Measurements from ENCODE around the gene BRD4.
A peak's percentile ranks its signal among the peaks of the same experiment; 100 is the strongest.

The BRD4 gene

DNA sequence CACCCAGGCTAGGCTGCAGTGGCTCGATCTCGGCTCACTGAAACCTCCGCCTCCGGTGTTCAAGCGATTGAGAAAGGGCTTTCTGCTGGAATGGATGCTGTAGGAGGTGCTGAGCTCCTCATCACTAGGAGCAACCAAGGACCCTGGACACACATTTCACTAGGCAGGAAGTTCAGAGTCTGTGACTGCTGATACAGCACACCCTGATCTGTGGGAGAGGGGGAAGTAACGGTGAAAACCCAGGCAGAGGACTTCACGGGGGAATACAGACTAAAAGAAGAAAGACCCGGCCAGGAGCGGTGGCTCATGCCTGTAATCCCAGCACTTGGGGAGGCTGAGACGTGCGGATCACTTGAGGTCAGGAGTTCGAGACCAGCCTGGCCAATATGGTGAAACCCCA lies 119.6 kb downstream of the BRD4 start:
- no peaks in the 10 kb centered on the region for H3K4me1 ChIP-seq (ENCODE audit: control insufficient read depth, insufficient read depth, low read length)
- H3K9ac ChIP-seq (ENCODE audit: low read length) = no peak overlapping the region
- H3K36me3 ChIP-seq (ENCODE audit: control insufficient read depth, insufficient read depth, low read length) = no peaks in the 10 kb centered on the region
- H3K27me3 ChIP-seq (ENCODE audit: control insufficient read depth, insufficient read depth, low read length) = no peaks in the 10 kb centered on the region
- H3K27ac ChIP-seq (ENCODE audit: low read depth, low read length) = no peak overlapping the region
- no peak overlapping the region for H3K4me3 ChIP-seq (ENCODE audit: low read depth, low read length)
- H3K9me3 ChIP-seq (ENCODE audit: control insufficient read depth, insufficient read depth, low read depth, low read length) = no peaks in the 10 kb centered on the region

DNA sequence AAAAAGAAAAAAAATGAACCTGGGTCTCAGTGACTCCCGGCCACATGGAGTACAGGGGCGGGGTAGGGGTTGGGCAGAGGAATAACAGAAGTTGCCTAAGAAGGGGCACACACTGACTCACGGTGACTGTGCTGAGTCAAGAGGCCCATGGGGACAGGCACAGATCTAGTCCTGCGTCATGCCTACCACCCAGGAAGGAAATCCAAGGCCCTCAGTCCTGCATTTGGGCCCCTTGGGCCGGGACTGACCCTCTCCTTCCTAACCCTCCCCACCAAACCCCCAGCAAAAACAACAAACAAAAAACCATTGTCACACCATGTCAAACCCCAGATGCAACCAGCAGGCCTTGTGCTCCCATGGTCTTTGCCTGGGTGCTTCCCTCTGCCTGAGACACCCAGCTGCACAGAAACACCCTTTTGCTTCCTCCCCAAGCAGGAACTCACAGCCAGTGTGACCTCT lies 122.0 kb downstream of the BRD4 start:
- no peak overlapping the region for H3K27ac ChIP-seq (ENCODE audit: low read depth, low read length)
- no peaks in the 10 kb centered on the region for H3K27me3 ChIP-seq (ENCODE audit: control insufficient read depth, insufficient read depth, low read length)
- H3K9me3 ChIP-seq (ENCODE audit: control insufficient read depth, insufficient read depth, low read depth, low read length) = no peaks in the 10 kb centered on the region
- no peaks in the 10 kb centered on the region for H3K4me1 ChIP-seq (ENCODE audit: control insufficient read depth, insufficient read depth, low read length)
- no peaks in the 10 kb centered on the region for H3K36me3 ChIP-seq (ENCODE audit: control insufficient read depth, insufficient read depth, low read length)
- H3K9ac ChIP-seq (ENCODE audit: low read length) = no peak overlapping the region
- no peak overlapping the region for H3K4me3 ChIP-seq (ENCODE audit: low read depth, low read length)

DNA sequence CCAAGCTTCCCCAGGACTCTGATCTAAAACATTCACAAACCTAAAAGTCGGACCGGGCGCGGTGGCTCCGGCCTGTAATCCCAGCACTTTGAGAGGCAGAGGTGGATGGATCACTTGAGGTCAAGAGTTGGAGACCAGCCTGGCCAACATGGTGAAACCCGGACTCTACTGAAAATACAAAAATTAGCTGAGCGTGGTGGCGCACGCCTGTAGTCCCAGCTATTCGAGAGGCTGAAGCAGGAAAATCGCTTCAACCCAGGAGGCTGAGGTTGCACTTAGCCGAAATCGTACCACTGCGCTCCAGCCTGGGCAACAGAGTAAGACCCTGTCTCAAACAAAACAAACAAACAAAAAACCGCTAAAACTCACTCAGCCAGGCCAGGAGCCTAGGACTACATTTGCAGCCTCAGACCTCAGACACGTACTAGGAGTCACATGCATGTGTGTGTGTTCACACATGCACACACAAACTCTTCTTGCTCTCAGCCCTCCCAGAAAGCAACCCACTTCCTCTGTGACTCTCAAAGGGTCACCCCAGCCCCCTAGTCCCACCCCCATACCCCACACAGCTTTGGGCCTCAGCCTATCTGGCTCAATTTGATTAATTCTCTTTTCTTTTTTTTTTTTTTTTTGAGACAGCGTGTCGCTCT lies 130.8 kb downstream of the BRD4 start:
- Histone ChIP-seq H3K4me1 (ENCODE audit: control insufficient read depth, insufficient read depth, low read length) (peaks cover 7% of the 10 kb centered on the region; the same call in 1 of the 2 replicates), H3K9ac (ENCODE audit: low read length) (no peak overlapping the region), H3K27ac (ENCODE audit: low read depth, low read length) (no peak overlapping the region), H3K36me3 (ENCODE audit: control insufficient read depth, insufficient read depth, low read length) (peaks cover 17% of the 10 kb centered on the region), H3K9me3 (ENCODE audit: control insufficient read depth, insufficient read depth, low read depth, low read length) (no peaks in the 10 kb centered on the region), H3K4me3 (ENCODE audit: low read depth, low read length) (peak overlapping the region; percentile 49), H3K27me3 (ENCODE audit: control insufficient read depth, insufficient read depth, low read length) (no peaks in the 10 kb centered on the region)

DNA sequence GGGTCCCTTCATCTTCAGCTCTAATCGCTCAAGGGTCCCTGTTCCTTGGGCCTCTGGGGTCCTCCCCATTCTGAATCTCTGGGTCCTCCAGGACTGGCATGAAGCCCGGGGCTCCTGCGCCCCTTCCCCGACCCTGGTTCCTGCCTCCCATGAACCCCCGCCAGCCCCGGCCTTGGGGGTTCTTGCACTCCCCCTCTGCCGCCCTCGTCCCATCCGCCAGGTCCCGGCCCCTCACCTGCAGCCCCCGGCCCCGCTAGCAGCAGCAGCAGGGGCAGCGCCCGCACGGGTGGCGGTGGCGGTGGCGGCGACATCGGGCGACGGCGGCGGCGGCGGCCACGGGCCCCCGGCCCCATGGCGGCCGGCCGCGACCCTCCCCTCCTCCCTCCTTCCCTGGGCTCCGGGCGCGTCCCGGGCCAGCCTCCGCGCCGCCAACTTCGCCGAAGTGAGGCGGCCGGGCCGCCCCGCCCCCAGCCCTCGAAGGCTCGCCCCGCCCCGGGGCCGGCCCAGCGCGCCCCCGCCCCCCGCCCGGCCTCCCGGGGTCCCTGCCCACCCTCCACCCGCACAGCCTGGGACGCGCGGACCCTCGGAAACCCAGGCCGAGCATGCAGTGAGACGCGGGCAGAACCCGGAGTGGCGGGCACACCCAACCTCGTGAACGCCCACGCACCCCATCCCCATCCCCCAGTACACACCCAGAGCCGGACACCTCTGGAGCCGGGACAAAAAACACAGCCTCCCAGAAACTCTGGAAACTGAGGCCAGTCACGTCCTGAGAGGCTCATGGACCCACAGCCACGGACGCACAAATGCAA lies 131.6 kb downstream of the BRD4 start, which contains the start of gene NOTCH3:
NOTCH3 (minus strand) TSS at position 443 of the 812 bp plus-strand sequence; CDS start at position 353, 90 bp downstream.
- peaks cover 19% of the 10 kb centered on the region for H3K36me3 ChIP-seq (ENCODE audit: control insufficient read depth, insufficient read depth, low read length)
- peaks cover 7% of the 10 kb centered on the region; the same call in 1 of the 2 replicates for H3K4me1 ChIP-seq (ENCODE audit: control insufficient read depth, insufficient read depth, low read length)
- peak within 1 kb of the TSS; percentile 87 for H3K27ac ChIP-seq (ENCODE audit: low read depth, low read length)
- peak within 1 kb of the TSS; percentile 97 for H3K4me3 ChIP-seq (ENCODE audit: low read depth, low read length)
- H3K27me3 ChIP-seq (ENCODE audit: control insufficient read depth, insufficient read depth, low read length) = no peaks in the 10 kb centered on the region
- H3K9me3 ChIP-seq (ENCODE audit: control insufficient read depth, insufficient read depth, low read depth, low read length) = no peaks in the 10 kb centered on the region
- peak within 1 kb of the TSS; percentile 80 for H3K9ac ChIP-seq (ENCODE audit: low read length)

DNA sequence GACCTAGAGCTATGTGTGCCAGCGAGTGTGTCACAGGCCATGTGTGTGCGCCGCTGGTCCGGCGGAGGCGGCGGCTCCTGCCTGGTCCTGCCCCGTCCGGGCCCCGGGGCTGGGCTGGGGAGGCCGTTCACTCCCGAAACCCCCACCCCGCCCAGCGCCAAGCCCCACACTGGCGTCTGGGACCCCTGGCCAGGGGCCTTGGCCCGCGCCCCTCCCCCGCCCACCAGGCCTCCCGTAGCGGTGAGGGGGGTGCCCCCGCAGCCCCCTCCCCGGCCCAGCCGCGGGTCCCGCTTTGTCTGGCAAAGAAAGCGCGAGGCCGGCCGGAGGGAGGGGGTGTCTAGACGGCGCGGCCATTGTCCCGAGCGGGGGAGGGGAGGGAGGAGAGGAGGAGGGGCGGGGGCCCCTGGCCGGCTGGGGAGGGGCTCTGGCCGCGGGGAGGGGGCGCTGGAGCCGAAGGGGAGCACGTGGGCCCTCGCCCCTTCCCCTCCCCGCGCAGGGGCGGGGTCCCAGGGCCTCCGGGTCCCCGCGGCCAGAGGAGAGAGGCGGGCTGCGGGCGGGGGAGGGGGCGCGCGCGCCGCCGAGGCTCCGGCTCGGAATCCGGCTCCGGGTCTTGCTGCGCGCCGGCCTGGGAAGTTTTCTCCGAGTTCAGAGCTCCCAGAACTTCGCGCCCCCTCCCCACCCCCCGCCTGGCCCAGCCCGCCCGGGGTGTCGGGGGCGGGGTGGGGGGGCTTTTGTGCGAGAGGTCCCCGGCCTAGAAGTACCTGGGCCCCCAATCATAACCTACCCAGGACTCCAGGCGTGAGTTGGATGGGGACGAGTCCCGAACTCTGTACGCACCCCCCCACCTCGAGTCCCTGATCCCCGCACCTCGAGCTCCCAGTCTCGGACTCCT lies 132.4 kb downstream of the BRD4 start:
- Histone ChIP-seq H3K27ac (ENCODE audit: low read depth, low read length) (peak overlapping the region; percentile 87), H3K4me1 (ENCODE audit: control insufficient read depth, insufficient read depth, low read length) (peaks cover 10% of the 10 kb centered on the region), H3K4me3 (ENCODE audit: low read depth, low read length) (peak overlapping the region; percentile 97), H3K36me3 (ENCODE audit: control insufficient read depth, insufficient read depth, low read length) (peaks cover 19% of the 10 kb centered on the region), H3K27me3 (ENCODE audit: control insufficient read depth, insufficient read depth, low read length) (no peaks in the 10 kb centered on the region), H3K9ac (ENCODE audit: low read length) (peak overlapping the region; percentile 80), H3K9me3 (ENCODE audit: control insufficient read depth, insufficient read depth, low read depth, low read length) (no peaks in the 10 kb centered on the region)

DNA sequence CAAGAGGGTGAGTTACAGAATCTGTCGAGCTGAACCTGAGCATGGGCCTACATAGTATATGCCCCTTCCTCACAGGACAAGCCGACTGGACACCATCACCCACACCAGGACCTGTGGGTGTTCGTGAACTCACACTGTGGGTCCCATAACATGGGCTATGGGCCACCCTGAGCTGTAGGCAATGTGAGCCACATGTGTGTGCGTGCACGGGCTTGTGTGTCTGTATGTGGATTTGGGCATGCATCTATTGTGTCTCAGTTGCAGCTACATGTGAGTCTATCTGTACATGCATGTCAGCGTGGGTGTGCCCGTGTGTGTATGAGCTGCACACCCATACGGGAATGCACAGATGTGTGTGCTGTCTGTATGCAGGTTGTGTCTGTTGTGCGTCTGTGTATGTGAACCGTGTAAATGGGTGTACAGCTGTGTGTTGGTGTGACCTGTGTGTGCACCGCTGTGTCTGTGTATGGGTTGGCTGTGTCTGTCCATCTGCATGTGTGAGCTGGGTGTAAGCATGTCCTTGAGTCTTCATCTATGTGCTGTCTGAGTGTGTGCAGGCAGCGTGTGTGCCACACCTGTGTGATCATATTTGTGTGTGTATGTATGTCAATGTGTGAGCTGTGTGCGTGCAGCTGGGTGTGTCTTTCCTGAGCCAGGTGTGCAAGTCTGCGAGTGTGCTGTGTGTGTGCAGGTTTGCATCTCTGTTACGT lies 133.2 kb downstream of the BRD4 start:
- H3K27ac ChIP-seq (ENCODE audit: low read depth, low read length) = no peak overlapping the region
- H3K36me3 ChIP-seq (ENCODE audit: control insufficient read depth, insufficient read depth, low read length) = peaks cover 19% of the 10 kb centered on the region
- no peaks in the 10 kb centered on the region for H3K27me3 ChIP-seq (ENCODE audit: control insufficient read depth, insufficient read depth, low read length)
- H3K4me1 ChIP-seq (ENCODE audit: control insufficient read depth, insufficient read depth, low read length) = peaks cover 11% of the 10 kb centered on the region
- peak overlapping the region; percentile 45 for H3K9ac ChIP-seq (ENCODE audit: low read length)
- H3K9me3 ChIP-seq (ENCODE audit: control insufficient read depth, insufficient read depth, low read depth, low read length) = no peaks in the 10 kb centered on the region
- peak overlapping the region; percentile 97 for H3K4me3 ChIP-seq (ENCODE audit: low read depth, low read length)

DNA sequence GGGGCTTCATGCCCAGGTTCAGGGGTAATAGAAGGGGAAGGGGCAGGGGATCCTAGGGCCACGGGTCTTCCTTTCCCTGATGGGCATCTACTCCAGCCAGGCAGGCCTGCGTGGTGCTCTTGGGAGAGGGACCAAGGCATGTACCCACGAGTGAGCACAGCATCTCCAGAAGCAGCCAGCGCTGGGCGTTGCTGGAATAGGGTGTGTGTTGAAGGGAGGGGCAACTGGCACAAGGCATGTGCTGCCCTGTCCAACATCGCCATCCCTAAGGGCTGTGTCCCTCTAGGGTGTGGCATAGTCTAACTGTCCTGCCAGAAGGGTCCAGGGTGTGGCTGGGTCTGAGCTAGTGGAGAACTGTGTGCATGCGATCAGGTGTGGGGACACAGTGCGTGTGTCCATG lies 134.4 kb downstream of the BRD4 start:
- no peak overlapping the region for H3K9ac ChIP-seq (ENCODE audit: low read length)

DNA sequence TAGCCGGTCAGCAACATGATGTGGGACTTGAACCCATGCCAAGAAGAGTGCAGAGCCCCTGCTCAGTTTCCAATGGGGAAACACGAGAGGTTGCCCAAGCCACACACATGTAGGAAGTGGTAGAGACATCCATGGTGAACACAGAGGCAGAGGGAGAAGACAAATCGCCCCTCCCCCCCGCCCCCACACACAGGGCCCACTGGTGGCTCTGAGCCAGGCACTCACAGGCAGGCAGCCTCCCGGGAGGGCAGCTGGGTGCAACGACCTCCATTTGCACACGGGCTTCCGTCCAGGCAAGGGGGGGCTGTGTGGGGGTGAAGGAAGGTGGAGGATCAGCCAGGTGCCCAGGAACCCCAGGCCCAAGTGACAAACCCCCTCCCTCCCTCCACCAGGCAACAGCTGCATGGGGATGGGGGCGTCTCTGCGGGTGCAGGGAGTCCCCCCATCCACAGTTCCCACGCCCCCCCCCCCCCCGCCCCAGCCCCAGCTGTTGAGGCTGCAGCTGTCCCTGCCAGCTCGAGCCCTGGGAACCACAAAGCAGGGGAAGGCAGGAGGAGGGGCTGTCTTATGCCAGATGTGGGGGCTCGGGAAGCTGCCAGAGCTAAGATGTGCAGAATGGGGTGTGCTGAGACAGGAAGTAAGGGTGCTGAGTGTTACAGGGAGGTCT lies 134.9 kb downstream of the BRD4 start:
- no peak overlapping the region for H3K4me3 ChIP-seq (ENCODE audit: low read depth, low read length)
- H3K36me3 ChIP-seq (ENCODE audit: control insufficient read depth, insufficient read depth, low read length) = peaks cover 29% of the 10 kb centered on the region
- no peak overlapping the region for H3K9ac ChIP-seq (ENCODE audit: low read length)
- H3K27me3 ChIP-seq (ENCODE audit: control insufficient read depth, insufficient read depth, low read length) = no peaks in the 10 kb centered on the region
- H3K4me1 ChIP-seq (ENCODE audit: control insufficient read depth, insufficient read depth, low read length) = peaks cover 11% of the 10 kb centered on the region
- H3K27ac ChIP-seq (ENCODE audit: low read depth, low read length) = no peak overlapping the region
- H3K9me3 ChIP-seq (ENCODE audit: control insufficient read depth, insufficient read depth, low read depth, low read length) = no peaks in the 10 kb centered on the region

More for the DNA sequence above, 134.4 kb downstream of the BRD4 start:
- Histone ChIP-seq H3K4me3 (ENCODE audit: low read depth, low read length) (no peak overlapping the region), H3K9me3 (ENCODE audit: control insufficient read depth, insufficient read depth, low read depth, low read length) (no peaks in the 10 kb centered on the region), H3K27me3 (ENCODE audit: control insufficient read depth, insufficient read depth, low read length) (no peaks in the 10 kb centered on the region), H3K36me3 (ENCODE audit: control insufficient read depth, insufficient read depth, low read length) (peaks cover 24% of the 10 kb centered on the region), H3K27ac (ENCODE audit: low read depth, low read length) (no peak overlapping the region), H3K4me1 (ENCODE audit: control insufficient read depth, insufficient read depth, low read length) (peaks cover 11% of the 10 kb centered on the region)

DNA sequence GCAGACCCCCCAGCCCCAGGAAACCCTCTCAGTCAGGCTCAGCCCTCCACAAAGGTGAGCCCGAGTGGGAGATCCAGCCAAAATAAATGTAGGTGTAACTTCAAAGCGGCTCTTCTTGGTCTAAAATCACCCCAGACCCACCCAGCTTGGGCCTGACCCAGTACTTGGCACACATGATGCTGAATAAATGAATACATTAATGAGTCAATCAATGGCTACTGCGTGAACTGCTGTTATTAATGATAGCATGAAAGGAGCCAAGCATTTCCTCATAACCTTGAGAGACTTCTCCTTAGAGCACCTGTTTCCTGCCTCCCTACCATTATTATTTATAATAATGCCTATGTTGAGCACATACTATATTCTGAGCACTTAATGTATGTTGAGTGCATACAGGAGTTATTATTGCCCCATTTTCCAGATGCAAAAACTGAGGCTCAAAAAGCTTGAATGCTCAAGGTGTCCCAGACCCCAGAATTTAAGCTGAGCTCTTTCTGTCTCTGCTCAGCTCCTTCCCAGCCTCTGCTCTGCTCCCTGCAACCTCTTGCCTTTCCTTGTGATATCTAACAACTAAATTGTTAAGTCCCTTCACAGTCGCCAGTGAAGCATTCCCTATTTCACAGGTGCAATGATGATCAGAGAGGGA lies 135.9 kb downstream of the BRD4 start:
- Histone ChIP-seq H3K36me3 (ENCODE audit: control insufficient read depth, insufficient read depth, low read length) (peaks cover 38% of the 10 kb centered on the region), H3K9ac (ENCODE audit: low read length) (no peak overlapping the region), H3K9me3 (ENCODE audit: control insufficient read depth, insufficient read depth, low read depth, low read length) (no peaks in the 10 kb centered on the region), H3K27me3 (ENCODE audit: control insufficient read depth, insufficient read depth, low read length) (no peaks in the 10 kb centered on the region), H3K27ac (ENCODE audit: low read depth, low read length) (no peak overlapping the region), H3K4me3 (ENCODE audit: low read depth, low read length) (peak overlapping the region; percentile 62), H3K4me1 (ENCODE audit: control insufficient read depth, insufficient read depth, low read length) (peaks cover 11% of the 10 kb centered on the region)
